VCaP (cell line): Measurements from ENCODE around the gene TAPT1.
"Not testable (repeated sequence)": the region's sequence is repeated elsewhere in the genome, so short reads cannot be mapped to it uniquely, and the experiment has no call there.

ENCODE experiments used
- H3K27ac ChIP-seq: fragments of 450-650 bp; 2 replicates; pipeline ENCODE4 v1.5.1; 2017
- TF ChIP-seq, protein P1 (sequence below): fragments of 450-650 bp; conservative IDR thresholded peaks from 2 replicates; pipeline ENCODE4 v1.5.1; 2017; ENCODE audit warnings: mild to moderate bottlenecking, moderate library complexity

The TAPT1 gene

DNA sequence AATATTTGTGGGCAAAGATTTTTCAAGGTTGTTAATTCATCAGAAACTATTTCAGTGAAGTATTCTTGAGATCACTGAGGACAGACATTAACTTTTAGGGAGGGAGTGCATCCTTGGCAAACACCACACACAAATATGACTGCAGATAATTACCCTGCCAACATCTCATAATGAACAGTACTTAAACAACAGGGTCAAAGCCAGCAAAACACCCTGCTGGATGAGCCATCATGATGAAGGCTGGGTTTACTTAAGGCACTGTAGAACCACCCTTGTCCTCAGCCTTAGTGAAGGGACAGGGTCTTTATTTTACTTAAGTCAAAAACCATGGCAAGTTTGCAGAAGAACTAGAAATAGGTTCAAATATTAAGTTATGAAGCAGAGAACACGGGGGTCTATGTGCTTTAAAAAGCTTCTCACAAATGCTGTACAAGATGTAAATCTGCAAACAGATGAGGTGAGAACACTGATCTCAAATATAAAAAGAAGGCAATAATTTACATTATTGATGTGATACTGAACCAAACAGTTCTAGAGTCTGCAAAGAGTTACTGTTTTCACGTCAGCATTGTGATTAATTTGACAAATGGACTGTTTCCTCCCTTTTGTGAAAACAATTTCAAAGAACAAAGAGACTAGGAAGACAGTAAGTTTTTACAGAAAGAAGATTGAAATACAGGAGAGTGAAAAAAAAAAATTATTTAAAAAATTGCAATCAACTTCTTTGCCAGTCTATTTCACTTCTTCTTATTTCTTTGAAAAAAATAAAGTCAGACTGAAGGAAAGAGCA, 28.2 kb downstream of the TAPT1 start:
- TF ChIP-seq, protein P1, sequence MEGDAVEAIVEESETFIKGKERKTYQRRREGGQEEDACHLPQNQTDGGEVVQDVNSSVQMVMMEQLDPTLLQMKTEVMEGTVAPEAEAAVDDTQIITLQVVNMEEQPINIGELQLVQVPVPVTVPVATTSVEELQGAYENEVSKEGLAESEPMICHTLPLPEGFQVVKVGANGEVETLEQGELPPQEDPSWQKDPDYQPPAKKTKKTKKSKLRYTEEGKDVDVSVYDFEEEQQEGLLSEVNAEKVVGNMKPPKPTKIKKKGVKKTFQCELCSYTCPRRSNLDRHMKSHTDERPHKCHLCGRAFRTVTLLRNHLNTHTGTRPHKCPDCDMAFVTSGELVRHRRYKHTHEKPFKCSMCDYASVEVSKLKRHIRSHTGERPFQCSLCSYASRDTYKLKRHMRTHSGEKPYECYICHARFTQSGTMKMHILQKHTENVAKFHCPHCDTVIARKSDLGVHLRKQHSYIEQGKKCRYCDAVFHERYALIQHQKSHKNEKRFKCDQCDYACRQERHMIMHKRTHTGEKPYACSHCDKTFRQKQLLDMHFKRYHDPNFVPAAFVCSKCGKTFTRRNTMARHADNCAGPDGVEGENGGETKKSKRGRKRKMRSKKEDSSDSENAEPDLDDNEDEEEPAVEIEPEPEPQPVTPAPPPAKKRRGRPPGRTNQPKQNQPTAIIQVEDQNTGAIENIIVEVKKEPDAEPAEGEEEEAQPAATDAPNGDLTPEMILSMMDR: no peak

DNA sequence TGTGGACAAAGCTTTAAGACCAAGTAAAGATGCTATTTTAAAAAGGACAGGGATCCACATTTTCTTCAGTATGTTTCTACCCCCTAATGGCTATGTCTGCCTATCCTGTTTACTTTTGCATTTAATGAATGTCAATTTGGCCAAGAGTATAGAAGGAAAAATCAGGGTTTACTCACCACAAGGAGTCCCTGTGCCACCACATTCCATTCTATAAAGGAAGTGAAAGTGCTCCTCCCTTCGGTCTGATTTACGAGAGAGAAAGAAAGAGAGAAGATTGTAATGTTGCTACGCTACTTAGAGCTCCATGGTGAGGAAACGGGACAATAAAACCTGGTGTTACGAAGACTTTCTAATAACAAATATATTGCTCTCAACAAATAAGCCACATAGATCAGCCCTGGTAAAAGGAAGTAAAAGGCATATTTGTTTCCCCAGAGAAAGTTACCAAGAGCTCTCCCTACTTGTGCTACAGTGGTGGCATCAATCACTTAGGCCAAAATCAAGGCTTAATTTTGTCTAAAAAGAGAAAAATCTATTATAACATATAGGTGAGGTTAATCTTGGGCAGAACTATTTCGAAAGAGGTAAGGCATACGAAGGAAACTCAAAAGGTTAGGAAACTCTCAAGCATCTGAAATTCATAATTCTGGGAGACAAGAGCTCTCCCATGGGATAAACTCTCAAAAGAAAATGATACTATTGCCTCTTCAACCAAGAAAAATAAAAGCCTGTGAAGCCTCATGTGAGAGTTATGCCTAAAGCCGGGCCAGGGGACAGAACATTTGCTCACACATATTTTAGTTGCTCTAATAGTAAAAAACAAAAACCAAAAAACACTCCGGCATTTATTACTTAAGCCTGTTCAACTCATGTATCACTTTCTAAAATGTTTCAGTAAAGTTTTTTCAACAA, 29.5 kb downstream of the TAPT1 start:
- peak overlapping the region; percentile 50 for H3K27ac ChIP-seq
- TF ChIP-seq, protein P1: peak; percentile 69

More for the DNA sequence above, 28.2 kb downstream of the TAPT1 start:
- H3K27ac ChIP-seq: no peak overlapping the region

- no peak overlapping the region for H3K27ac ChIP-seq
- TF ChIP-seq, protein P1: no peak
Observed at GRCh38 chr4:16195209-16195608, 31.1 kb downstream of the TAPT1 start.

DNA sequence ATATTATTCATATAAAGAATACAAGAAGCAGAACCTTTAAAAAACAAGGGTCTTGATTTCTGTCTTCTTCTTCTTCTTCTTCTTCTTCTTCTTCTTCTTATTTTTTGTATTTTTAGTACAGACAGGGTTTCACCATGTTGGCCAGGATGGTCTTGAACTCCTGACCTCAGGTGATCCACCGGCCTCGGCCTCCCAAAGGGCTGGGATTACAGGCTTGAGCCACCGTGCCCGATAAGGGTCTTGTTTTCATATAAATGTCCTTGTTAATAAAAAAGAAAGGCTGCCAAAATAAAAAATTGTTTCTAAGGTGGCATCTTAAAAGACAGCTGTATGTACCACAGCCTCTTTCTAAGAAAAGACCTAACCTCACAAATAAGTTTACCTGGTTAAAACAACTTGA, 31.5 kb downstream of the TAPT1 start:
- not testable (repeated sequence) for H3K27ac ChIP-seq

DNA sequence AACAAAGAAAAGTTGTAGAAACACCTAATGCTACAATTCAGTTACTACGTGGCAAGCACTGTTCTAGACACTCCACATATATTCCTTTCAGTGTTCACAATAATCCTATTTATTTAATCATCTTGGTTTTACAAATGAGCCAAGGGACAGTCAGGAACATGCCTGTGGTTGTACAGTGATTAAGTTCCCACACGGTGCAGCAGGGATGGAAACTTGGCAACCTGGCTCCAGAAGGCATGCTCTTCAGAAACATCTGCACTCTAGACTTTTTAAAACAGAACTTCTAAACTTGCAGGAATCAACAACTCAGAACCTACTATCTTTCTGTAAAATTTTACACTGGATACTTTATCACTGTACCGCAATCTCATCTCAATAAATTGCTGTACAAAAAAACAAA, 32.1 kb downstream of the TAPT1 start:
- H3K27ac ChIP-seq: no peak overlapping the region
- TF ChIP-seq, protein P1: no peak

DNA sequence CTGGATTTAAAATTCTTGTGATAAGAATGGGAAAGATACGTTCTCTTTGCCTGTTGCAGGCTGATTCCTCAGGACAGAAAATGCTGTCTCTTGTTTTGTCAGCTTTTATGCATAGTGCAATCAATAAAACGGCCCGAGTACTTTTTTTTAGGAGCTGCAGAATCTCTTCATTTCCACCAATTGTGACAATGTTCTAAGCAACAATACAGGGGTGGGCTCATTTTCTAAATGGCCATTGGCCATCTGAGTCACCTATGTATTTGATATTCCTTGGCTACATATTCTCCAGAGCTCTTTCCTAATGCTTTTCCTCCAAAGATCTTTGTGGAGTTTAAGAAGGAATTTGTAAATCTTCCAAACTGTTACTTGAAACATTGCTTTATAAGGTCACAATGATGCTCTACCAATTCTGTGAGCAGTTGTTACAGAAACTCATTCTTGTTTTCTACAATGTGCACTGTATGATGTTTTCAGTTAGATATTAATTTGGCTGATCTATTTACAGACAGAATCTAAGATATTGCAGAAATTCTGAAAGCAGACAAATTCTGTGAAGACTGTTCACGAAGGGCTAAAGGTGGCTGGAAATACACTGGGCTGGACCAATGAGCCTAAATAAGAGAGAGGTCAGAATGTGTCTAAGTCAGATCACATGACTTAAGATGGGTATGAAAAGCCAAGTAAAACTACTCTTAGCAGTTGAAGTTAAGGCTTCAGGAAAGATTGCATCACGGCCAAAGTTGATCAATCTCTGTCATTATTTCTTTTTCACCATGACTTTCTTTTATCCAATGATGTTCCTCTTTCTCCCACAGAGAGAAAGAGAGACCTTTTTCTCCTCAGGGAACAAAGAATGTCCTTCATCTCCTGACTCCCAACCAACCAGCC, 33.4 kb downstream of the TAPT1 start:
- no peak overlapping the region for H3K27ac ChIP-seq
- TF ChIP-seq, protein P1: no peak

GRCh38 chr4:16192057-16192456, 34.2 kb downstream of the TAPT1 start:
- TF ChIP-seq, protein P1: no peak

More at GRCh38 chr4:16192057-16192456, 34.2 kb downstream of the TAPT1 start:
- H3K27ac ChIP-seq: no peak overlapping the region
